NCI-H1436 treated with DMSO at 0.1 percent for 48 hours (cell line): Measurements from ENCODE around the gene ASTN2.

Experiments
- DNase-seq: peaks from one replicate; lab custom pipeline; 2025; lab: John Stamatoyannopoulos, UW

The ASTN2 gene

GRCh38 chr9:117355542-117355941, 59.3 kb downstream of the ASTN2 start:
- no peak for DNase-seq

GRCh38 chr9:117354997-117355396, 59.9 kb downstream of the ASTN2 start:
- no peak for DNase-seq

GRCh38 chr9:117354244-117354847, 60.5 kb downstream of the ASTN2 start:
- DNase-seq: no peak

- DNase-seq: no peak
These were observed 69.8 kb downstream of the ASTN2 start for GRCh38 chr9:117344892-117345660.

- no peak for DNase-seq
These were observed 71.4 kb downstream of the ASTN2 start for GRCh38 chr9:117343427-117343826.

GRCh38 chr9:117341151-117341550, 73.7 kb downstream of the ASTN2 start:
- DNase-seq: no peak

- DNase-seq: no peak
These were observed 74.4 kb downstream of the ASTN2 start for GRCh38 chr9:117340422-117340821.

- DNase-seq: no peak
These were observed 78.9 kb downstream of the ASTN2 start for GRCh38 chr9:117335837-117336433.

- no peak for DNase-seq
These were observed 80.8 kb downstream of the ASTN2 start for GRCh38 chr9:117334101-117334500.

- DNase-seq: no peak
These were observed 89.0 kb downstream of the ASTN2 start for GRCh38 chr9:117325831-117326230.

GRCh38 chr9:117325110-117325731, 89.6 kb downstream of the ASTN2 start:
- no peak for DNase-seq

- DNase-seq: no peak
These were observed 91.5 kb downstream of the ASTN2 start for GRCh38 chr9:117323390-117323789.

- no peak for DNase-seq
These were observed 97.7 kb downstream of the ASTN2 start for GRCh38 chr9:117317192-117317591.

- DNase-seq: no peak
These were observed 99.6 kb downstream of the ASTN2 start for GRCh38 chr9:117315236-117315635.

- DNase-seq: no peak
These were observed 100.9 kb downstream of the ASTN2 start for GRCh38 chr9:117313989-117314388.

GRCh38 chr9:117307701-117308100, 107.2 kb downstream of the ASTN2 start:
- no peak for DNase-seq

- DNase-seq: no peak
These were observed 108.8 kb downstream of the ASTN2 start for GRCh38 chr9:117306032-117306431.

GRCh38 chr9:117305454-117305853, 109.4 kb downstream of the ASTN2 start:
- no peak for DNase-seq

- DNase-seq: no peak
These were observed 110.3 kb downstream of the ASTN2 start for GRCh38 chr9:117304549-117304948.

GRCh38 chr9:117303643-117304230, 111.1 kb downstream of the ASTN2 start:
- DNase-seq: no peak

- no peak for DNase-seq
These were observed 112.4 kb downstream of the ASTN2 start for GRCh38 chr9:117302487-117302886.

GRCh38 chr9:117300371-117301110, 114.3 kb downstream of the ASTN2 start:
- DNase-seq: no peak
